ENCODE measurements around the gene SLC9A8.

The SLC9A8 gene

DNA sequence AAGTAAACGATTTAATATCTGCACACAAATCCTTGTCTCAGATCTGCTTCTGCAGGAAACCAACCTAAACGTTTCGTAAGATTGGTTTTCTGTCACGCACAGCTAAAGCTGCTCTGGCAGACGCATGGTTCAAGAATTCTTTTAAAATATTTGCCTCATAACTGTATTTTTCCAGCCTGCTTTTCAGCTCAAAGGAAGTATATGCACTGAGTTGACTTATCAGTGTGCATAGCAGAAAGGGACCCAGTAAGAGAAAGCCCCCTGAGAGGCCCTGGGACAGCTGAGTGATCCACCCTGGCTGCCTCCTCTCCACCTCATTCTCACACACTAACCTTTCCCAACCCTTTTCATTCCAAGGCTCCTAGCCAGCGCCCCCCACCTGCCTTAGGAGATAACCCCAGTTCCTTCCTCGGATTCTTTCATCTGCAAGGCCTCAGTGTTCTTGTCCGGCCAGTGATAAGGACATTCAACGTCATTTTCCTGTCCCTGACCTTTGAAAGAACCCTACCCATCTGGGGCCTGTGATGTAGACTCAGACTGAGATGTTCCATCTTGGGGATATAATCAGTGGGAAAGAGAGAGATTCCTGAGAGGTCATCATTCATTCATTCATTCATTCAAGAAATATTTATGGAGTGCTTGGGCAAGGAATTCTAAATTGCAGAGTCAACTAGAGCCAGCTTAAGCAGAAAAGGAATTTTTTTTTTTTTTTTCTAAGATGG, 22.4 kb upstream of the SLC9A8 start:
- TF ChIP-seq, protein P1, sequence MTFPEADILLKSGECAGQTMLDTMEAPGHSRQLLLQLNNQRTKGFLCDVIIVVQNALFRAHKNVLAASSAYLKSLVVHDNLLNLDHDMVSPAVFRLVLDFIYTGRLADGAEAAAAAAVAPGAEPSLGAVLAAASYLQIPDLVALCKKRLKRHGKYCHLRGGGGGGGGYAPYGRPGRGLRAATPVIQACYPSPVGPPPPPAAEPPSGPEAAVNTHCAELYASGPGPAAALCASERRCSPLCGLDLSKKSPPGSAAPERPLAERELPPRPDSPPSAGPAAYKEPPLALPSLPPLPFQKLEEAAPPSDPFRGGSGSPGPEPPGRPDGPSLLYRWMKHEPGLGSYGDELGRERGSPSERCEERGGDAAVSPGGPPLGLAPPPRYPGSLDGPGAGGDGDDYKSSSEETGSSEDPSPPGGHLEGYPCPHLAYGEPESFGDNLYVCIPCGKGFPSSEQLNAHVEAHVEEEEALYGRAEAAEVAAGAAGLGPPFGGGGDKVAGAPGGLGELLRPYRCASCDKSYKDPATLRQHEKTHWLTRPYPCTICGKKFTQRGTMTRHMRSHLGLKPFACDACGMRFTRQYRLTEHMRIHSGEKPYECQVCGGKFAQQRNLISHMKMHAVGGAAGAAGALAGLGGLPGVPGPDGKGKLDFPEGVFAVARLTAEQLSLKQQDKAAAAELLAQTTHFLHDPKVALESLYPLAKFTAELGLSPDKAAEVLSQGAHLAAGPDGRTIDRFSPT (tag by site-specific recombination; IDR thresholded peaks at IDR 0.05), result no peak
- no peak for TF ChIP-seq GLIS1 (tag by site-specific recombination; IDR thresholded peaks at IDR 0.05)
- TF ChIP-seq ZNF223 (tag by site-specific recombination; IDR thresholded peaks at IDR 0.05), result no peak
- Histone ChIP-seq H3K36me3 (ENCODE audit: control insufficient read depth in 2 of 2, insufficient read depth in 1 of 2, low read length in 2 of 2) (no peaks in the 10 kb centered on the region), H3K4me1 (ENCODE audit: control insufficient read depth, insufficient read depth, low read length) (no peaks in the 10 kb centered on the region), H3K4me3 (ENCODE audit: low read depth, low read length) (no peak overlapping the region), H3K27ac (ENCODE audit: extremely low read depth, low read depth, low read length) (no peak overlapping the region), H3K9me3 (ENCODE audit: control insufficient read depth, insufficient read depth, low read depth, low read length) (no peaks in the 10 kb centered on the region)
- POLR2A ChIA-PET, result no interaction called here
- CTCF ChIA-PET, result interaction anchor here (1.5 kb wide), 1 partner anchor 98 kb away, joined by 5 read pairs; no protein-coding TSS in a partner anchor

DNA sequence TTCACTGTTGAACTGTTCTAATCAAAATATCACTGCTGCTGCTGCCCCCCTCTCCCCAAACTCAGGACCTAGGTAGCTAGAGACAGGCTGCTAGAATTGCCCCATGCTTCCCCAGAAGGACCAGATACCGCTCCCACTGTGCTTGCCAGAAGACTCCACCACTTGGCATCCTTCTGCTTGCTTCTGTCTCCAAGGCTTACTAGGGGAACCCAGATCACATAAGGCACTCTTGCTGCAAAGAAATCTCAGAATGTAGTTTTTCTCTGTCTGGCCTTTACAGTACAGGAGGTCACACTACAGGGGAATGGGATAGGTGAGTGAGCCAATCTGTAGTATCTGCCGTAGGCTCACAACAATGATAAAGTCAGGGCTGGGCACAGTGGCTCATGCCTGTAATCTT, 21.5 kb upstream of the SLC9A8 start:
- TF ChIP-seq ZNF175 (tag by site-specific recombination; IDR thresholded peaks at IDR 0.05), result no peak
- TF ChIP-seq ZNF266 (tag by site-specific recombination; IDR thresholded peaks at IDR 0.05; ENCODE audit: low read depth), result no peak
- TF ChIP-seq, protein P2, sequence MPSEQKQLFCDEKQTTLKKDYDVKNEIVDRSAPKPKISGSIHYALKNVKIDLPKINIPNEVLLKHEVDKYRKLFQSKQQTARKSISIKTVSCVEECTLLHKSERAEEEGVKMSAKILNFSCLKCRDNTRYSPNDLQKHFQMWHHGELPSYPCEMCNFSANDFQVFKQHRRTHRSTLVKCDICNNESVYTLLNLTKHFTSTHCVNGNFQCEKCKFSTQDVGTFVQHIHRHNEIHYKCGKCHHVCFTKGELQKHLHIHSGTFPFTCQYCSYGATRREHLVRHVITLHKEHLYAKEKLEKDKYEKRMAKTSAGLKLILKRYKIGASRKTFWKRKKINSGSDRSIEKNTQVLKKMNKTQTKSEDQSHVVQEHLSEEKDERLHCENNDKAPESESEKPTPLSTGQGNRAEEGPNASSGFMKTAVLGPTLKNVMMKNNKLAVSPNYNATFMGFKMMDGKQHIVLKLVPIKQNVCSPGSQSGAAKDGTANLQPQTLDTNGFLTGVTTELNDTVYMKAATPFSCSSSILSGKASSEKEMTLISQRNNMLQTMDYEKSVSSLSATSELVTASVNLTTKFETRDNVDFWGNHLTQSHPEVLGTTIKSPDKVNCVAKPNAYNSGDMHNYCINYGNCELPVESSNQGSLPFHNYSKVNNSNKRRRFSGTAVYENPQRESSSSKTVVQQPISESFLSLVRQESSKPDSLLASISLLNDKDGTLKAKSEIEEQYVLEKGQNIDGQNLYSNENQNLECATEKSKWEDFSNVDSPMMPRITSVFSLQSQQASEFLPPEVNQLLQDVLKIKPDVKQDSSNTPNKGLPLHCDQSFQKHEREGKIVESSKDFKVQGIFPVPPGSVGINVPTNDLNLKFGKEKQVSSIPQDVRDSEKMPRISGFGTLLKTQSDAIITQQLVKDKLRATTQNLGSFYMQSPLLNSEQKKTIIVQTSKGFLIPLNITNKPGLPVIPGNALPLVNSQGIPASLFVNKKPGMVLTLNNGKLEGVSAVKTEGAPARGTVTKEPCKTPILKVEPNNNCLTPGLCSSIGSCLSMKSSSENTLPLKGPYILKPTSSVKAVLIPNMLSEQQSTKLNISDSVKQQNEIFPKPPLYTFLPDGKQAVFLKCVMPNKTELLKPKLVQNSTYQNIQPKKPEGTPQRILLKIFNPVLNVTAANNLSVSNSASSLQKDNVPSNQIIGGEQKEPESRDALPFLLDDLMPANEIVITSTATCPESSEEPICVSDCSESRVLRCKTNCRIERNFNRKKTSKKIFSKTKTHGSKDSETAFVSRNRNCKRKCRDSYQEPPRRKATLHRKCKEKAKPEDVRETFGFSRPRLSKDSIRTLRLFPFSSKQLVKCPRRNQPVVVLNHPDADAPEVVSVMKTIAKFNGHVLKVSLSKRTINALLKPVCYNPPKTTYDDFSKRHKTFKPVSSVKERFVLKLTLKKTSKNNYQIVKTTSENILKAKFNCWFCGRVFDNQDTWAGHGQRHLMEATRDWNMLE (tag by site-specific recombination; conservative IDR thresholded peaks at IDR 0.05; ENCODE audit: low read depth), result no peak
- no peak for TF ChIP-seq ZNF416 (tag by site-specific recombination; IDR thresholded peaks at IDR 0.05)
- no peak for TF ChIP-seq ZFP41 (tag by site-specific recombination; IDR thresholded peaks at IDR 0.05; ENCODE audit: borderline replicate concordance)
- TF ChIP-seq, protein P3, sequence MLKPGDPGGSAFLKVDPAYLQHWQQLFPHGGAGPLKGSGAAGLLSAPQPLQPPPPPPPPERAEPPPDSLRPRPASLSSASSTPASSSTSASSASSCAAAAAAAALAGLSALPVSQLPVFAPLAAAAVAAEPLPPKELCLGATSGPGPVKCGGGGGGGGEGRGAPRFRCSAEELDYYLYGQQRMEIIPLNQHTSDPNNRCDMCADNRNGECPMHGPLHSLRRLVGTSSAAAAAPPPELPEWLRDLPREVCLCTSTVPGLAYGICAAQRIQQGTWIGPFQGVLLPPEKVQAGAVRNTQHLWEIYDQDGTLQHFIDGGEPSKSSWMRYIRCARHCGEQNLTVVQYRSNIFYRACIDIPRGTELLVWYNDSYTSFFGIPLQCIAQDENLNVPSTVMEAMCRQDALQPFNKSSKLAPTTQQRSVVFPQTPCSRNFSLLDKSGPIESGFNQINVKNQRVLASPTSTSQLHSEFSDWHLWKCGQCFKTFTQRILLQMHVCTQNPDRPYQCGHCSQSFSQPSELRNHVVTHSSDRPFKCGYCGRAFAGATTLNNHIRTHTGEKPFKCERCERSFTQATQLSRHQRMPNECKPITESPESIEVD (tag by site-specific recombination; IDR thresholded peaks at IDR 0.05), result no peak
- no peak for TF ChIP-seq ZNF660 (tag by site-specific recombination; IDR thresholded peaks at IDR 0.05)
- peak; percentile 86 for TF ChIP-seq ZBTB17 (tag by site-specific recombination; IDR thresholded peaks at IDR 0.05)
- ChIA-PET POLR2A (no interaction called here), CTCF (interaction anchor here (0.7 kb wide), 1 partner anchor 56 kb away, joined by 4 read pairs; no protein-coding TSS in a partner anchor)
- Histone ChIP-seq H3K4me1 (ENCODE audit: control insufficient read depth, insufficient read depth, low read length) (no peaks in the 10 kb centered on the region), H3K27ac (ENCODE audit: extremely low read depth, low read depth, low read length) (no peak overlapping the region), H3K36me3 (ENCODE audit: control insufficient read depth in 2 of 2, insufficient read depth in 1 of 2, low read length in 2 of 2) (no peaks in the 10 kb centered on the region), H3K4me3 (ENCODE audit: low read depth, low read length) (no peak overlapping the region), H3K9me3 (ENCODE audit: control insufficient read depth, insufficient read depth, low read depth, low read length) (no peaks in the 10 kb centered on the region)

DNA sequence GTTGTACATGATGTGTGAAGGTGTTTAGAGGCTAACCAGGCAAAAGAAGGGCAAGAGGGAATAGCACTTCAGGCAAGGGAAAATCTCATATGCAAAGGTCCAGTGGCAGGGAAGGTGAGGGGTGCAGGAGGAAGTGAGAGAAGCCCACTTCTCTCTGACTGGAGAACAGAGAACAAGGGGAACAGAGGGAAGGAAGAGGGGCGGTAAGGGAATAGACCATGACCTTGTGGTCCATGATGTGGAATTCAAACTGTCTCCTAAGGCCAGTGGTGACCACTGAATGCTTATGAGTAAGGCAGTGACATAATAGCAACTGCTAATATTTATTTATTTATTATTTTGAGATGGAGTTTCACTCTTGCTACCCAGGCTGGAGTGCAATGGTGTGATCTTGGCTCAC, 20.6 kb upstream of the SLC9A8 start:
- Histone ChIP-seq H3K36me3 (ENCODE audit: control insufficient read depth in 2 of 2, insufficient read depth in 1 of 2, low read length in 2 of 2) (no peaks in the 10 kb centered on the region), H3K27ac (ENCODE audit: extremely low read depth, low read depth, low read length) (no peak overlapping the region), H3K9me3 (ENCODE audit: control insufficient read depth, insufficient read depth, low read depth, low read length) (no peaks in the 10 kb centered on the region), H3K4me3 (ENCODE audit: low read depth, low read length) (no peak overlapping the region), H3K4me1 (ENCODE audit: control insufficient read depth, insufficient read depth, low read length) (no peaks in the 10 kb centered on the region)
- peak; percentile 82 for TF ChIP-seq ZNF623 (tag by site-specific recombination; IDR thresholded peaks at IDR 0.05)
- TF ChIP-seq, protein P4, sequence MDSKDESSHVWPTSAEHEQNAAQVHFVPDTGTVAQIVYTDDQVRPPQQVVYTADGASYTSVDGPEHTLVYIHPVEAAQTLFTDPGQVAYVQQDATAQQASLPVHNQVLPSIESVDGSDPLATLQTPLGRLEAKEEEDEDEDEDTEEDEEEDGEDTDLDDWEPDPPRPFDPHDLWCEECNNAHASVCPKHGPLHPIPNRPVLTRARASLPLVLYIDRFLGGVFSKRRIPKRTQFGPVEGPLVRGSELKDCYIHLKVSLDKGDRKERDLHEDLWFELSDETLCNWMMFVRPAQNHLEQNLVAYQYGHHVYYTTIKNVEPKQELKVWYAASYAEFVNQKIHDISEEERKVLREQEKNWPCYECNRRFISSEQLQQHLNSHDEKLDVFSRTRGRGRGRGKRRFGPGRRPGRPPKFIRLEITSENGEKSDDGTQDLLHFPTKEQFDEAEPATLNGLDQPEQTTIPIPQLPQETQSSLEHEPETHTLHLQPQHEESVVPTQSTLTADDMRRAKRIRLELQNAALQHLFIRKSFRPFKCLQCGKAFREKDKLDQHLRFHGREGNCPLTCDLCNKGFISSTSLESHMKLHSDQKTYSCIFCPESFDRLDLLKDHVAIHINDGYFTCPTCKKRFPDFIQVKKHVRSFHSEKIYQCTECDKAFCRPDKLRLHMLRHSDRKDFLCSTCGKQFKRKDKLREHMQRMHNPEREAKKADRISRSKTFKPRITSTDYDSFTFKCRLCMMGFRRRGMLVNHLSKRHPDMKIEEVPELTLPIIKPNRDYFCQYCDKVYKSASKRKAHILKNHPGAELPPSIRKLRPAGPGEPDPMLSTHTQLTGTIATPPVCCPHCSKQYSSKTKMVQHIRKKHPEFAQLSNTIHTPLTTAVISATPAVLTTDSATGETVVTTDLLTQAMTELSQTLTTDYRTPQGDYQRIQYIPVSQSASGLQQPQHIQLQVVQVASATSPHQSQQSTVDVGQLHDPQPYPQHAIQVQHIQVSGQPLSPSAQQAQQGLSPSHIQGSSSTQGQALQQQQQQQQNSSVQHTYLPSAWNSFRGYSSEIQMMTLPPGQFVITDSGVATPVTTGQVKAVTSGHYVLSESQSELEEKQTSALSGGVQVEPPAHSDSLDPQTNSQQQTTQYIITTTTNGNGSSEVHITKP (tag by site-specific recombination; IDR thresholded peaks at IDR 0.05), result peak; percentile 50; the same call in 1 of the 2 replicates
- no peak for TF ChIP-seq ZBTB48 (tag by site-specific recombination; IDR thresholded peaks at IDR 0.05)
- ChIA-PET CTCF (interaction anchor here (0.7 kb wide), 1 partner anchor 57 kb away, joined by 4 read pairs; no protein-coding TSS in a partner anchor), POLR2A (no interaction called here)

Data from HEK293 (cell line).